Astrocyte of the spinal cord (primary cell): ENCODE data around the gene TDRD1.

Experiments used
- DNase-seq: peaks from one replicate; pipeline ENCODE4 v3.0.0; 2011; ENCODE audit warnings: low read depth, low spot score
- H3K4me3 ChIP-seq: 2 replicates; pipeline ENCODE4 v1.5.1; 2011; ENCODE audit warnings: low read depth, mild to moderate bottlenecking, low read length, moderate library complexity
- in situ Hi-C: cut with HindIII; loops from 2 replicates; pipeline ENCODE4 v1.10.0; 2017; ENCODE audit warnings: low sequenced_read_pairs
- TF ChIP-seq, protein P1 (sequence below): IDR thresholded peaks from 2 replicates; pipeline ENCODE4 v1.5.1; 2012; ENCODE audit warnings: low read depth, mild to moderate bottlenecking, low read length, inconsistent platforms

Gene TDRD1

DNA sequence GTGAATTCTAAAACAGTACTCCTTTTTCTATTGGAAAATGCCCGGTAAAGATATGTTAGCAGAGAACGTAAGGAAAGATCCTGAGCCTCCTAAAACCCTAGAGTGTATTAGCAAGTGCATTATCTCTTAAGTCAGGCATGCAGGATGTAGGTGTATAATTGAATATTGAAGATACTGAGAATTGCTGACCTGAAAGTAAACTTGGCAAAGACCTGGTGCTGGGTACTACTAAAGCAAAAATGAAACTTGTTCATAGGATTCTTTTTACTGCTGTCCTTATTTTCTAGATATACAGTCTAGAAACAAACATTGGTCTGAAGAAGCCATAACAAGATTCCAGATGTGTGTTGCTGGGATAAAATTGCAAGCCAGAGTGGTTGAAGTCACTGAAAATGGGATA lies 41.1 kb downstream of the TDRD1 start:
- TF ChIP-seq, protein P1, sequence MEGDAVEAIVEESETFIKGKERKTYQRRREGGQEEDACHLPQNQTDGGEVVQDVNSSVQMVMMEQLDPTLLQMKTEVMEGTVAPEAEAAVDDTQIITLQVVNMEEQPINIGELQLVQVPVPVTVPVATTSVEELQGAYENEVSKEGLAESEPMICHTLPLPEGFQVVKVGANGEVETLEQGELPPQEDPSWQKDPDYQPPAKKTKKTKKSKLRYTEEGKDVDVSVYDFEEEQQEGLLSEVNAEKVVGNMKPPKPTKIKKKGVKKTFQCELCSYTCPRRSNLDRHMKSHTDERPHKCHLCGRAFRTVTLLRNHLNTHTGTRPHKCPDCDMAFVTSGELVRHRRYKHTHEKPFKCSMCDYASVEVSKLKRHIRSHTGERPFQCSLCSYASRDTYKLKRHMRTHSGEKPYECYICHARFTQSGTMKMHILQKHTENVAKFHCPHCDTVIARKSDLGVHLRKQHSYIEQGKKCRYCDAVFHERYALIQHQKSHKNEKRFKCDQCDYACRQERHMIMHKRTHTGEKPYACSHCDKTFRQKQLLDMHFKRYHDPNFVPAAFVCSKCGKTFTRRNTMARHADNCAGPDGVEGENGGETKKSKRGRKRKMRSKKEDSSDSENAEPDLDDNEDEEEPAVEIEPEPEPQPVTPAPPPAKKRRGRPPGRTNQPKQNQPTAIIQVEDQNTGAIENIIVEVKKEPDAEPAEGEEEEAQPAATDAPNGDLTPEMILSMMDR = no peak
- in situ Hi-C loops = no loop called here
- no peak for DNase-seq
- H3K4me3 ChIP-seq = no peak overlapping the region

DNA sequence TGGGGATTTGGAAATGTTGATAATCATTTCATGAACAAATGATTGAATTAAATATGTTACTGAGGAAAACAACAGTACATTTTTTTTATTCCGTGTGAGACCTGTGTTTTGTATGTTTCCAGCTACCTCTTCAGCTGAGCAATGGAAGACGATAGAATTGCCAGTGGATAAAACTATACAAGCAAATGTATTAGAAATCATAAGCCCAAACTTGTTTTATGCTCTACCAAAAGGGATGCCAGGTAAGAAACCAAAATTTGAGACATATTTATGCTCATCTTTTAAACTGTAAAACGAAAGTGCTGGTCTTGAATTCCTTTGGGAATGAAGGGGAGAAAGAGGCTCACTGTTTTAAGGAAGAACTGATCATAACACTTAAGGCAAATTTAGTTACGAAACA lies 42.1 kb downstream of the TDRD1 start:
- in situ Hi-C loops = no loop called here
- no peak for DNase-seq
- TF ChIP-seq, protein P1 = no peak
- H3K4me3 ChIP-seq = no peak overlapping the region

DNA sequence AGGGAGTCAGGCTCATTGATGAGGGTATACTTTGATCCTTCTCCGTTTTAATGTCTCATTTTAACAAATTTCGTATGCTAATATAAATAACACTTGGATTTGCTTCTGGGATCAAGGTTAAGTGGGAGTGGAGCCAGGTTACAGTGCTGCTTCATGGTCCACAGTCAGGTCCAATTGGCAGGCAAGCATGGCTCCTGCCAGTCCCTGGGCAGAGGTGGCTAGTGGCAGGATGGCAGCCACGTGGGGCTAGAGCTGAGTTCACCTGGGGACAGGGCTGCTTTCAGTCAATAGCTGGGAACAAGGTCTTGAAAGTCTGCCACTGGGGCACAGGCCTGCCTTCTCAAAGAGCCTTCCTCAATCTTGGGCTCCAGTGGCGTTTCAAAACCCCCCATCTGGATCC lies 43.9 kb downstream of the TDRD1 start:
- TF ChIP-seq, protein P1 = no peak
- in situ Hi-C loops = no loop called here
- DNase-seq = no peak
- no peak overlapping the region for H3K4me3 ChIP-seq

DNA sequence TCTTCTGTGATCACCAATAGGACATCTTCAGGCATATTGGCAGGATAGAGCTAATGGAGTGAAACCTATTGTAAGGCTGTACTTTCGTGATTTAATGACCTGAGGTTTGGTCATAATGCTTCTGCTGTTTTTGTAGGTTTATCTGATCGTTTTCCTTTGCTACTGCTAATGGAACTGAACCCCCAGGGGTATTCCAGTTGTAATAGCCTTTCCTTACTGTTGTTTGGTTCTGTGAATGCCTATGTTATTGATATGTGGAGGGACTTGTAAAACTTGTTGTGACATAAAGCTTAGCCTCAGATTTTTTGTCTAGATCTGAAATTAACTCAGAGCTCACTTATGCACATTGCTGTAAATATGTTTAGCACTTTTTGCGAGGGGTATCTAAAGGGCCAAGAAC lies 49.0 kb downstream of the TDRD1 start:
- in situ Hi-C loops = no loop called here
- TF ChIP-seq, protein P1 = no peak
- DNase-seq = no peak
- no peak overlapping the region for H3K4me3 ChIP-seq

DNA sequence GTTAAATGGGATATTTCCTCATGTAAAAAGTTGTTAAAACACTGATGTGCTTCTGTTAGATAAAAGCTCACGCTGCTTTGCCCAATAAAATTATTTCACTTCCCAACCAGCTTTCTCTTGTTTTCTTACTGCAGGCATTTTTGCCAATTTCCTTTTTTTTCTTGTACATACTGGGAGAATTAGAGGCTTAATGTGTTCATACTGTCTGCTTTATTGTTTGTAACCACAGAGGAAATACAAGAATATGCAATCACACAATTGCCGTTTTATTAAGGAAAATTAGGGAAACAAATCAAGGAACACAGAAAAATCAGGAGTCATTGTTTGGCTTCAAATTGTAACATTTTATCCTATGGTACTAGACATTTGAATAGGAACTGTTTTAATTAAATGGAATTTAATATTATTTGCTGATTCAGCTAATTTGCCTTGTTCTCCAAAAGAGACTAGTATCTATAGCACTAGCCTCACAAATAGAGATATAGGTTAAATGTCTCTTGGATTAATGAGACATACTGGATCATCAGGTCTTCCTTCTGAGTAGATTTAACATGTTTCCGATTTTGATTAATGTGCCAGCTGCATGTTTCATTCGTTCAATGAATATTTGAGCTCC lies 53.5 kb downstream of the TDRD1 start:
- H3K4me3 ChIP-seq = no peak overlapping the region
- TF ChIP-seq, protein P1 = no peak
- in situ Hi-C loops = no loop called here
- DNase-seq = no peak

DNA sequence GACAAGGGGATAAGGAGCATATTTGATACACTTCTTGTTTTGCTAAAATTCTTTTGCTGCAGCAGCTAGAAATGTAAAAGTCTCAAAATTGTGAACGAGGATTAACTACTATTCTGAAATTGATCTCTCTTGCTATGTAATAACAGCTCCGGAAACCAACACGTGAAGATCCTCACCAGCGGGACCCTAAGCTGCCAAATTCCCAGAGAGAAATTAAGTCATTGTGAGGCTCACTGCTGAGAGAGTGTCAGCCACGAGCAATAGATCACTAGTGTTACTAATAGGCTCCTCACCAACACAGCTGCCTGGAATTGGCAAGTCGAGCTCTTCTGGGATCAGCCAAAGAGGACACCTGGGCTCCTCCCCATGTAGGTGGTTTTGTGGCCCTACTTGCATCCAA lies 54.3 kb downstream of the TDRD1 start:
- TF ChIP-seq, protein P1 = no peak
- DNase-seq = no peak
- H3K4me3 ChIP-seq = no peak overlapping the region
- in situ Hi-C loops = no loop called here

DNA sequence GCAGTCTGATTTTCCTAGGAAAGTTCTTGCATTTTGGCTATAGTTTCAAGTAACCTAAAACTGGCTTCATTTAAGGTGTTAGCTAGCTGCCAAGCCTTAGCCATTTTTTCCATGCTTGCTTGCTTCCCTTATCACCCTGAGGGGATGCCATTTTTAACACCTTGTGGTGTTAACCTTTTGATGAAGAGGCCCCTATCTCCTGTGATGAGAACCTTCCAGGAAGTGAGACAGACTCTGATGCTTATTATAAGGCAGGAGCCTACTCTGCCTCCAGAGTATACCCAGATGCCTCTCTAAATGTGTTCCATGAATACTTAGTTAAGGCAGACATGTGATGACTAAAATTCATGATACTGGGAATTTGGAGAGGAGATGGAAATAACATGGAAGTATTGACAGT lies 55.0 kb downstream of the TDRD1 start:
- TF ChIP-seq, protein P1 = no peak
- no peak for DNase-seq
- in situ Hi-C loops = no loop called here
- no peak overlapping the region for H3K4me3 ChIP-seq
